GM18870 (cell line): ENCODE measurements around the gene POLR1A.
A peak's percentile ranks its signal among the peaks of the same experiment; 100 is the strongest.

Experiments
- ATAC-seq: cut with Tn5 transposase; IDR thresholded peaks from one replicate; pipeline ENCODE4 v1.9.1; 2021; ENCODE audit warnings: moderate library complexity; ENCODE audit not compliant: unreplicated experiment

The POLR1A gene

GRCh38 chr2:86105252-86105968, at the start of gene POLR1A:
Gene POLR1A, minus strand, starts transcription at chr2:86105886. Its CDS starts 110 bp downstream, at chr2:86105776.
- peak; percentile 56 for ATAC-seq

- ATAC-seq: no peak
Observed at GRCh38 chr2:86150502-86150901, 44.8 kb upstream of the POLR1A start.

- no peak for ATAC-seq
Observed at GRCh38 chr2:86147793-86148192, 42.1 kb upstream of the POLR1A start.

- ATAC-seq: no peak
Observed at GRCh38 chr2:86143926-86144685, 38.4 kb upstream of the POLR1A start.

- ATAC-seq: no peak
Observed at GRCh38 chr2:86143307-86143706, 37.6 kb upstream of the POLR1A start.

- ATAC-seq: no peak
Observed at GRCh38 chr2:86142436-86143257, 37.0 kb upstream of the POLR1A start.

GRCh38 chr2:86140969-86141392, 35.3 kb upstream of the POLR1A start:
- ATAC-seq: no peak

GRCh38 chr2:86139981-86140380, 34.3 kb upstream of the POLR1A start:
- ATAC-seq: no peak

- ATAC-seq: no peak
Observed at GRCh38 chr2:86138736-86139625, 33.3 kb upstream of the POLR1A start.

- ATAC-seq: no peak
Observed at GRCh38 chr2:86136141-86136540, 30.5 kb upstream of the POLR1A start.

GRCh38 chr2:86135653-86136052, 30.0 kb upstream of the POLR1A start:
- ATAC-seq: no peak

GRCh38 chr2:86134709-86135108, 29.0 kb upstream of the POLR1A start:
- no peak for ATAC-seq

GRCh38 chr2:86124683-86125082, 19.0 kb upstream of the POLR1A start:
- no peak for ATAC-seq

GRCh38 chr2:86123328-86123925, 17.7 kb upstream of the POLR1A start:
- ATAC-seq: no peak

GRCh38 chr2:86118130-86118529, 12.4 kb upstream of the POLR1A start:
- no peak for ATAC-seq

GRCh38 chr2:86107031-86107430, 1.3 kb upstream of the POLR1A start:
- no peak for ATAC-seq

GRCh38 chr2:86105969-86106945, 571 bp upstream of the POLR1A start, which contains the start of gene PTCD3:
Gene PTCD3, plus strand, starts transcription at chr2:86106235. Its CDS starts 13 bp downstream, at chr2:86106248.
- ATAC-seq: peak; percentile 83

- no peak for ATAC-seq
Observed at GRCh38 chr2:86102157-86102556, 3.5 kb downstream of the POLR1A start.

- ATAC-seq: no peak
Observed at GRCh38 chr2:86097913-86098312, 7.8 kb downstream of the POLR1A start.
